GM12892 (cell line): ENCODE data around the gene KCNIP3.

ENCODE experiments used
- POLR2A ChIP-seq: IDR thresholded peaks from 2 replicates; pipeline ENCODE4 v1.6.1; 2011; ENCODE audit warnings: low read depth, low read length, control low read depth
- POLR2AphosphoS5 ChIP-seq: IDR thresholded peaks from 2 replicates; pipeline ENCODE4 v1.6.1; 2011; ENCODE audit warnings: low read depth, low read length, control low read depth

- TF ChIP-seq POLR2A: no peak
- no peak for TF ChIP-seq POLR2AphosphoS5
These were observed 78.5 kb downstream of the KCNIP3 start for GRCh38 chr2:95375532-95376150.
